Nephron progenitor cell (in vitro differentiated cells): ENCODE measurements around the gene KCNA1.

Experiments used
- DNase-seq: peaks from one replicate; pipeline ENCODE4 v3.0.0; 2021
- H3K27ac Mint-ChIP-seq: 2 replicates; pipeline ENCODE4 v1.8.0; 2021; ENCODE audit warnings: mild to moderate bottlenecking, moderate library complexity, mixed read lengths
- H3K27me3 Mint-ChIP-seq: 2 replicates; pipeline ENCODE4 v1.8.0; 2021; ENCODE audit warnings: mild to moderate bottlenecking, low read depth, mixed read lengths; ENCODE audit not compliant: poor library complexity
- H3K36me3 Mint-ChIP-seq: 2 replicates; pipeline ENCODE4 v1.8.0; 2021; ENCODE audit warnings: low read depth, mixed read lengths
- H3K4me1 Mint-ChIP-seq: 2 replicates; pipeline ENCODE4 v1.8.0; 2021; ENCODE audit warnings: mixed read lengths
- H3K4me3 Mint-ChIP-seq: 2 replicates; pipeline ENCODE4 v1.8.0; 2021; ENCODE audit warnings: mild to moderate bottlenecking, moderate library complexity, mixed read lengths
- H3K9me3 Mint-ChIP-seq: 2 replicates; pipeline ENCODE4 v1.8.0; 2021; ENCODE audit warnings: mild to moderate bottlenecking, moderate library complexity, mixed read lengths
- CTCF ChIP-seq: fragments of 200-600 bp; sonication (generic); IDR thresholded peaks from 2 replicates; pipeline ENCODE4 v1.5.0; 2021; ENCODE audit warnings: antibody characterized with exemption

The KCNA1 gene

GRCh38 chr12:4951083-4951482, 41.4 kb downstream of the KCNA1 start:
- peaks cover 11% of the 10 kb centered on the region for H3K9me3 Mint-ChIP-seq
- H3K36me3 Mint-ChIP-seq, result no peaks in the 10 kb centered on the region
- no peak for DNase-seq
- peaks cover 17% of the 10 kb centered on the region for H3K4me1 Mint-ChIP-seq
- no peak for TF ChIP-seq CTCF
- no peak overlapping the region for H3K4me3 Mint-ChIP-seq
- H3K27me3 Mint-ChIP-seq, result peaks cover 38% of the 10 kb centered on the region
- no peak overlapping the region for H3K27ac Mint-ChIP-seq

GRCh38 chr12:4951601-4952000, 41.9 kb downstream of the KCNA1 start:
- no peak overlapping the region for H3K27ac Mint-ChIP-seq
- peaks cover 37% of the 10 kb centered on the region for H3K27me3 Mint-ChIP-seq
- peaks cover 11% of the 10 kb centered on the region for H3K9me3 Mint-ChIP-seq
- H3K36me3 Mint-ChIP-seq, result no peaks in the 10 kb centered on the region
- H3K4me3 Mint-ChIP-seq, result no peak overlapping the region
- no peak for TF ChIP-seq CTCF
- H3K4me1 Mint-ChIP-seq, result peaks cover 12% of the 10 kb centered on the region
- no peak for DNase-seq

GRCh38 chr12:4954621-4955354, 45.1 kb downstream of the KCNA1 start:
- H3K27ac Mint-ChIP-seq, result no peak overlapping the region
- peaks cover 11% of the 10 kb centered on the region for H3K9me3 Mint-ChIP-seq
- DNase-seq, result no peak
- no peak overlapping the region for H3K4me3 Mint-ChIP-seq
- peaks cover 6% of the 10 kb centered on the region for H3K4me1 Mint-ChIP-seq
- TF ChIP-seq CTCF, result no peak
- H3K27me3 Mint-ChIP-seq, result peaks cover 44% of the 10 kb centered on the region
- H3K36me3 Mint-ChIP-seq, result no peaks in the 10 kb centered on the region

- TF ChIP-seq CTCF, result no peak
- H3K4me1 Mint-ChIP-seq, result peaks cover 10% of the 10 kb centered on the region
- DNase-seq, result no peak
- H3K4me3 Mint-ChIP-seq, result no peak overlapping the region
- no peaks in the 10 kb centered on the region for H3K36me3 Mint-ChIP-seq
- peak overlapping the region; percentile 26 for H3K27ac Mint-ChIP-seq
- H3K27me3 Mint-ChIP-seq, result peaks cover 44% of the 10 kb centered on the region
- H3K9me3 Mint-ChIP-seq, result peaks cover 11% of the 10 kb centered on the region
Observed at GRCh38 chr12:4956054-4956453, 46.3 kb downstream of the KCNA1 start.

GRCh38 chr12:4956968-4957367, 47.3 kb downstream of the KCNA1 start:
- Mint-ChIP-seq H3K4me1 (peaks cover 20% of the 10 kb centered on the region), H3K27me3 (peaks cover 46% of the 10 kb centered on the region), H3K4me3 (no peak overlapping the region), H3K36me3 (no peaks in the 10 kb centered on the region), H3K27ac (no peak overlapping the region), H3K9me3 (peaks cover 9% of the 10 kb centered on the region)
- TF ChIP-seq CTCF, result no peak
- DNase-seq, result no peak

- Mint-ChIP-seq H3K36me3 (no peaks in the 10 kb centered on the region), H3K9me3 (peaks cover 5% of the 10 kb centered on the region), H3K4me3 (no peak overlapping the region), H3K27ac (no peak overlapping the region), H3K4me1 (peaks cover 20% of the 10 kb centered on the region), H3K27me3 (peaks cover 39% of the 10 kb centered on the region)
- no peak for DNase-seq
- TF ChIP-seq CTCF, result no peak
Observed at GRCh38 chr12:4957761-4958160, 48.1 kb downstream of the KCNA1 start.
